Colonic mucosa (tissue), 4 donors: Measurements from ENCODE around the gene CHTF8. TPM values are rescaled to one million over a fixed set of nuclear protein-coding genes. Genes with fewer than 3 reads are reported as not detected.
A peak's percentile ranks its signal among the peaks of the same experiment; 100 is the strongest.

Experiments used
- DNase-seq: peaks from one replicate; pipeline ENCODE4 v3.0.0-alpha.2; 2020
- H3K27ac ChIP-seq: fragments of 200-600 bp; one replicate; pipeline ENCODE4 v1.8.0; 2021
- H3K27me3 ChIP-seq: fragments of 200-600 bp; one replicate; pipeline ENCODE4 v1.8.0; 2021
- H3K36me3 ChIP-seq: fragments of 200-600 bp; one replicate; pipeline ENCODE4 v1.8.0; 2021
- H3K4me1 ChIP-seq: fragments of 200-600 bp; one replicate; pipeline ENCODE4 v1.8.0; 2021; ENCODE audit warnings: mild to moderate bottlenecking
- H3K4me3 ChIP-seq: fragments of 200-600 bp; one replicate; pipeline ENCODE4 v1.8.0; 2021
- H3K9ac ChIP-seq, 2 donors: one replicate each; pipeline ENCODE4 v1.7.0; 2013; ENCODE audit warnings: control low read depth in 2 of 2, low read depth in 2 of 2, low read length in 2 of 2
- H3K9me3 ChIP-seq: fragments of 200-600 bp; one replicate; pipeline ENCODE4 v1.8.0; 2021
- CTCF ChIP-seq: fragments of 200-600 bp; IDR thresholded peaks from one replicate; pipeline ENCODE4 v1.8.0; 2022; ENCODE audit warnings: antibody characterized with exemption, mild to moderate bottlenecking
- intact Hi-C: fragments of 100-400 bp; cut with DNase I; formaldehyde crosslinking; loops from one replicate; pipeline ENCODE4 v1.14.1; 2022
- total RNA-seq, 2 donors: library from RNA; stranded (reverse); fragmentation: NEBNext Ultra II Directional in 1 of 2; extraction: Animal tissue kit (Norgen Biotek cat#: 25700) in 1 of 2; gene quantifications; one replicate each; pipeline ENCODE4 v1.2.1, GENCODE V29; 2021
- donor health status: healthy.
- donor health status: DM: no; HTN: no; CAD: no.
- donor health status: DM: no; HTN: no; CAD: no.

The CHTF8 gene
- total RNA-seq, 2 donors from 2014 or later: 82.9 to 143 TPM

- Histone ChIP-seq H3K9me3 (no peaks in the 10 kb centered on the region), H3K36me3 (peaks cover 4% of the 10 kb centered on the region), H3K27me3 (no peaks in the 10 kb centered on the region), H3K9ac (no peak overlapping the region), H3K27ac (no peak overlapping the region), H3K4me3 (no peak overlapping the region), H3K4me1 (no peaks in the 10 kb centered on the region)
- peak; percentile 61 for TF ChIP-seq CTCF
- intact Hi-C loops: loop anchor here (5.0 kb wide), 2 partner anchors 222 to 277 kb away; no protein-coding TSS in a partner anchor
- DNase-seq: peak; percentile 70
Observed at GRCh38 chr16:69123910-69124309, 8.5 kb downstream of the CHTF8 start.

GRCh38 chr16:69120096-69120664 lies 12.2 kb downstream of the CHTF8 start:
- Histone ChIP-seq H3K4me1 (no peaks in the 10 kb centered on the region), H3K9ac (no peak overlapping the region), H3K9me3 (no peaks in the 10 kb centered on the region), H3K4me3 (no peak overlapping the region), H3K27me3 (no peaks in the 10 kb centered on the region), H3K27ac (no peak overlapping the region), H3K36me3 (peaks cover 4% of the 10 kb centered on the region)
- intact Hi-C loops: loop anchor here (5.0 kb wide), 2 partner anchors 218 to 273 kb away; no protein-coding TSS in a partner anchor
- DNase-seq: no peak
- no peak for TF ChIP-seq CTCF

GRCh38 chr16:69119536-69119935 lies 12.9 kb downstream of the CHTF8 start:
- Histone ChIP-seq H3K36me3 (peaks cover 4% of the 10 kb centered on the region), H3K9me3 (no peaks in the 10 kb centered on the region), H3K4me1 (no peaks in the 10 kb centered on the region), H3K9ac (no peak overlapping the region), H3K4me3 (no peak overlapping the region), H3K27me3 (no peaks in the 10 kb centered on the region), H3K27ac (no peak overlapping the region)
- intact Hi-C loops: no loop called here
- no peak for DNase-seq
- no peak for TF ChIP-seq CTCF

- no peaks in the 10 kb centered on the region for H3K4me1 ChIP-seq
- H3K36me3 ChIP-seq: peaks cover 4% of the 10 kb centered on the region
- H3K4me3 ChIP-seq: no peak overlapping the region
- H3K27ac ChIP-seq: no peak overlapping the region
- no peaks in the 10 kb centered on the region for H3K27me3 ChIP-seq
- intact Hi-C loops: no loop called here
- DNase-seq: no peak
- no peak for TF ChIP-seq CTCF
- H3K9ac ChIP-seq: no peak overlapping the region
- no peaks in the 10 kb centered on the region for H3K9me3 ChIP-seq
Observed at GRCh38 chr16:69118994-69119393, 13.4 kb downstream of the CHTF8 start.

GRCh38 chr16:69118468-69118867 lies 13.9 kb downstream of the CHTF8 start:
- no peak for TF ChIP-seq CTCF
- Histone ChIP-seq H3K4me1 (no peaks in the 10 kb centered on the region), H3K27ac (no peak overlapping the region), H3K36me3 (peaks cover 4% of the 10 kb centered on the region), H3K9me3 (no peaks in the 10 kb centered on the region), H3K27me3 (no peaks in the 10 kb centered on the region), H3K9ac (no peak overlapping the region), H3K4me3 (no peak overlapping the region)
- DNase-seq: no peak
- intact Hi-C loops: no loop called here
